Loucy (cell line): ENCODE results near the gene IFT88.

Experiments used
- H2AFZ ChIP-seq: fragments of 200-600 bp; sonication (generic); 2 replicates; pipeline ENCODE4 v1.6.0; 2016; ENCODE audit warnings: antibody characterized with exemption, mild to moderate bottlenecking, low read length, moderate library complexity
- H3F3A ChIP-seq: fragments of 200-600 bp; 2 replicates; pipeline ENCODE4 v1.6.0; 2016; ENCODE audit warnings: antibody characterized with exemption, low read depth, mild to moderate bottlenecking
- H3K27me3 ChIP-seq: fragments of 200-600 bp; sonication (generic); 2 replicates; pipeline ENCODE4 v1.6.1; 2014; ENCODE audit warnings: low read length, mild to moderate bottlenecking; ENCODE audit not compliant: insufficient read depth, poor library complexity, severe bottlenecking
- H3K36me3 ChIP-seq: fragments of 200-600 bp; sonication (generic); 2 replicates; pipeline ENCODE4 v1.6.1; 2016; ENCODE audit warnings: low read length; ENCODE audit not compliant: insufficient read depth
- H3K4me1 ChIP-seq: fragments of 200-600 bp; sonication (generic); 2 replicates; pipeline ENCODE4 v1.5.1; 2014; ENCODE audit warnings: low read length, mild to moderate bottlenecking; ENCODE audit not compliant: insufficient read depth, poor library complexity, severe bottlenecking
- H3K4me2 ChIP-seq: fragments of 200-600 bp; sonication (generic); 2 replicates; pipeline ENCODE4 v1.6.0; 2014; ENCODE audit warnings: antibody characterized with exemption, low read length, low read depth, mild to moderate bottlenecking; ENCODE audit not compliant: poor library complexity, severe bottlenecking
- H3K4me3 ChIP-seq: fragments of 200-600 bp; sonication (generic); 2 replicates; pipeline ENCODE4 v1.5.1; 2014; ENCODE audit warnings: low read length, mild to moderate bottlenecking, mixed read lengths; ENCODE audit not compliant: poor library complexity, severe bottlenecking
- H3K79me2 ChIP-seq: fragments of 200-600 bp; sonication (generic); 2 replicates; pipeline ENCODE4 v1.6.1; 2014; ENCODE audit warnings: low read length; ENCODE audit not compliant: insufficient read depth
- H3K9ac ChIP-seq: fragments of 200-600 bp; sonication (generic); 2 replicates; pipeline ENCODE4 v1.6.0; 2014; ENCODE audit warnings: mild to moderate bottlenecking, low read depth, low read length, moderate library complexity; ENCODE audit not compliant: poor library complexity, severe bottlenecking
- H3K9me2 ChIP-seq: fragments of 200-600 bp; sonication (generic); replicated peaks from 2 replicates; pipeline ENCODE4 v1.6.1; 2016; ENCODE audit warnings: low read depth, low read length, mixed read lengths
- H3K9me3 ChIP-seq: fragments of 200-600 bp; sonication (generic); 2 replicates; pipeline ENCODE4 v1.6.1; 2014; ENCODE audit warnings: mild to moderate bottlenecking, antibody characterized with exemption, low read length, low read depth; ENCODE audit not compliant: insufficient read depth
- H4K20me1 ChIP-seq: fragments of 200-600 bp; sonication (generic); 2 replicates; pipeline ENCODE4 v1.6.0; 2014; ENCODE audit warnings: antibody characterized with exemption, low read length, mild to moderate bottlenecking; ENCODE audit not compliant: insufficient read depth, poor library complexity, severe bottlenecking
- CTCF ChIP-seq: fragments of 200-600 bp; sonication (generic); conservative IDR thresholded peaks from 2 replicates; pipeline ENCODE4 v1.5.1; 2014; ENCODE audit warnings: mild to moderate bottlenecking, antibody characterized with exemption, low read length
- EZH2phosphoT487 ChIP-seq: fragments of 200-600 bp; IDR thresholded peaks from 2 replicates; pipeline ENCODE4 v1.6.1; 2018; ENCODE audit warnings: antibody characterized with exemption, mild to moderate bottlenecking, moderate library complexity, borderline replicate concordance

IFT88 gene

GRCh38 chr13:20721454-20722357 lies 154.7 kb downstream of the IFT88 start:
- Histone ChIP-seq H3K36me3 (no peaks in the 10 kb centered on the region), H3K79me2 (no peaks in the 10 kb centered on the region), H3K4me1 (no peaks in the 10 kb centered on the region), H3K9ac (no peak overlapping the region), H3F3A (no peaks in the 10 kb centered on the region), H3K4me3 (no peak overlapping the region), H3K9me3 (no peaks in the 10 kb centered on the region), H4K20me1 (no peaks in the 10 kb centered on the region), H2AFZ (no peak overlapping the region), H3K9me2 (no peaks in the 10 kb centered on the region), H3K4me2 (no peak overlapping the region), H3K27me3 (no peaks in the 10 kb centered on the region)
- TF ChIP-seq EZH2phosphoT487: no peak
- no peak for TF ChIP-seq CTCF

DNA sequence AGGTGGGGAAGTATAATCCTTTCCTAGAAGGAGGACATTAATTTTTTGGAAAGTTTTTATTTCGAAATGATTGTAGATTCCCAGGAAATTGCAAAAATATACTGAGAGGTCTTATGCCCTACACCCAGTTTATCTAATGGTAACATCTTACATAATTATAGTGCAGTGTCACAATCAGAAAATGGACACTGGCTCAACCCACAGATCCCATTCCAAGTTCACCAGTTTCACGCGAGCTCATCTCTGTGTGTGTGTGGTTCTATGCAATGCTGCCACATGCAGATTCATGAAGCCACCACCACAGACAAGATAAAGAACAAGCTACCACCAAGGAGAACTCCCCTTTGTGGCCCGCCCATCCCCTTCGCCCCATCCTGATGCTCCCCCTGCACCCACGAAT lies 160.9 kb downstream of the IFT88 start:
- Histone ChIP-seq H3K9ac (no peak overlapping the region), H3K4me3 (no peak overlapping the region), H3K36me3 (no peaks in the 10 kb centered on the region), H3K4me2 (no peak overlapping the region), H3K4me1 (no peaks in the 10 kb centered on the region), H3K79me2 (no peaks in the 10 kb centered on the region), H4K20me1 (no peaks in the 10 kb centered on the region), H3K9me3 (no peaks in the 10 kb centered on the region), H3F3A (no peaks in the 10 kb centered on the region), H3K27me3 (no peaks in the 10 kb centered on the region), H3K9me2 (no peaks in the 10 kb centered on the region), H2AFZ (no peak overlapping the region)
- TF ChIP-seq CTCF: no peak
- no peak for TF ChIP-seq EZH2phosphoT487

DNA sequence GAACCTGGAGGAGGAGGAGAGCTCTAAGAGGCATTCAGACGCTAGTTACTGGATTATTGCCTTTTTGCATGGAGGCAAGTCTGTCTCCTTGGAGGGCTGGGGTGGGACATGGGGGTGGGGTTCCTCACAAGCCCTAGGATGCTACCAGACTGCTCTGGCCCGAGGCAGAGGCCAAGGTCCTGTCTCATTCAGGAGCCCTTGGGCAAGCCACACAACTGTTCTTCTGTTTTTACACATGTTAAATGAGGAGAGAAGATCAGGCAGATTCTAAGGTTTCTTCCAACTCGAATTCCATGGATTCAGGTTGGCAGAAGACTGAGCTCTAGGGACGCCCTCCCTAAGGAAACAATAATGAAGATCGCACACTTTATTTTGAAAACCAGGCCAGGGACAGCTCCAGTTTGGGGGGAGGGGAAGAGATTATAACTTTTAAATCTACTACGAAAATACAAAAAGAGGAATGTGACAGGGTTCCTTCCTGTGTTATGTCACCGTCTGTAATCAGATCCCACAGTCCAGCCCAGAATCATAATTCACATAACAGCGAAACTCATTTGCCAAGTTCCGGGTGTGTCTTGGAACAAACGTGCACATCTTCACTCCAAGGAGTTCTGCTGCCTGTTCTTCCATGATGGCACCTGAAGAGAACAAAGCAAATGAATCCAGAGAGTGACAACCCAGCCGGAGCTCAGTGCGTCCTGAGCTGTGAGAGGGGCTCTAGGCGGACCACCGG lies 161.8 kb downstream of the IFT88 start:
- no peaks in the 10 kb centered on the region for H3K27me3 ChIP-seq
- H3F3A ChIP-seq: no peaks in the 10 kb centered on the region
- H2AFZ ChIP-seq: no peak overlapping the region
- no peak overlapping the region for H3K4me3 ChIP-seq
- H3K36me3 ChIP-seq: no peaks in the 10 kb centered on the region
- no peak overlapping the region for H3K9ac ChIP-seq
- no peaks in the 10 kb centered on the region for H3K79me2 ChIP-seq
- H3K9me3 ChIP-seq: no peaks in the 10 kb centered on the region
- no peak overlapping the region for H3K4me2 ChIP-seq
- TF ChIP-seq CTCF (no peak), EZH2phosphoT487 (no peak)
- no peaks in the 10 kb centered on the region for H3K9me2 ChIP-seq
- H4K20me1 ChIP-seq: no peaks in the 10 kb centered on the region
- no peaks in the 10 kb centered on the region for H3K4me1 ChIP-seq
